HepG2 (cell line): ENCODE results near the gene MYO5B.

Experiments
- FOSL2 ChIP-seq: sonication (generic); formaldehyde crosslinking; IDR thresholded peaks from 2 replicates; pipeline ENCODE4 v1.4.0; 2020; ENCODE audit warnings: missing genetic modification reagents
- JUNB ChIP-seq: sonication (generic); formaldehyde crosslinking; IDR thresholded peaks from 2 replicates; pipeline ENCODE4 v1.8.0; 2022; ENCODE audit warnings: missing genetic modification reagents, mild to moderate bottlenecking, borderline replicate concordance
- POLR2AphosphoS5 ChIP-seq: IDR thresholded peaks from 2 replicates; pipeline ENCODE4 v1.6.1; 2012; ENCODE audit warnings: low read depth, low read length
- TOPORS ChIP-seq: sonication (generic); formaldehyde crosslinking; IDR thresholded peaks from 2 replicates; pipeline ENCODE4 v1.8.0; 2023; ENCODE audit warnings: mild to moderate bottlenecking, missing genetic modification reagents
- TF ChIP-seq, protein P1 (sequence below), 2 experiments: IDR thresholded peaks; 2 replicates each; pipeline ENCODE4 v1.6.1; 2011 to 2012; ENCODE audit warnings: low read length in 2 of 2, borderline replicate concordance in 1 of 2, low read depth in 1 of 2, mild to moderate bottlenecking in 1 of 2, moderate library complexity in 1 of 2
- TF ChIP-seq, protein P2 (sequence below): sonication (generic); formaldehyde crosslinking; IDR thresholded peaks from 2 replicates; pipeline ENCODE4 v1.4.0; 2020; ENCODE audit warnings: mild to moderate bottlenecking, missing genetic modification reagents

DNA sequence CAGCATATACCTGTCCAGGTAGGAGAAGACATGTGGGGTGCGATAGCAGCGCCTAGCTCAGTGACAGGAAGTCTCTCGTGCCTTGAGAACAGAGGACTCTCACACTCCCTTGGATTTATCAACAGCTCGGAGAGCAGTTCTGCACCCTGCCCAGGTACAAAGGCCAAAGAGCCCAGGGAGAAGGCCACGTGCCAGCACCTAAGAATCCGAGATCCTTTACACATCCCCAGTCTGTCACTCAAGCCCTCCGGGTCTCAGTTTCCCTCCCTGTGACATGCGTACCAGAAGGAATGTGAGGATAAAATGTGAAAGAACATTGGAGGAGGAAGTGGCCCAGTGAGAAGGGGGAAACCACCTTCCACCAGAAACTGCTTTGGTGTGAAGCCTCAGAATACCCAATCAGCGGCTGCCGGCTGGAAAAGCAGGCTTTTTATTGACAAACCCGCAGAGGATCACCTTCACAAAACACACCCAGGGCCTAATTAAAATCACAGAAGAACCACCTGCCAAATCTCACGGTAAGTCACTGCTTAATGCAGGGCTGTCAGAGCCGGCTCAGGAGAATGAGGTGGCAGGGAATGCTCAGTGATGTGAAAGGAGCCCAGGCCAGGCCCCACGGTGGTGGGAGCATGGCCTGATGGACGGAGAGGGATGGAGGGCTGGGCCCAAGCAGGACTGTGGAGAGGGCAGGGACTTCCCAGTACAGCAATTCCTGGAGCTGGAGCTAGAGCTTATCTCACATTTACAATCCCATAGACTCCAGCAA lies 66.3 kb downstream of the MYO5B start:
- TF ChIP-seq, protein P1, sequence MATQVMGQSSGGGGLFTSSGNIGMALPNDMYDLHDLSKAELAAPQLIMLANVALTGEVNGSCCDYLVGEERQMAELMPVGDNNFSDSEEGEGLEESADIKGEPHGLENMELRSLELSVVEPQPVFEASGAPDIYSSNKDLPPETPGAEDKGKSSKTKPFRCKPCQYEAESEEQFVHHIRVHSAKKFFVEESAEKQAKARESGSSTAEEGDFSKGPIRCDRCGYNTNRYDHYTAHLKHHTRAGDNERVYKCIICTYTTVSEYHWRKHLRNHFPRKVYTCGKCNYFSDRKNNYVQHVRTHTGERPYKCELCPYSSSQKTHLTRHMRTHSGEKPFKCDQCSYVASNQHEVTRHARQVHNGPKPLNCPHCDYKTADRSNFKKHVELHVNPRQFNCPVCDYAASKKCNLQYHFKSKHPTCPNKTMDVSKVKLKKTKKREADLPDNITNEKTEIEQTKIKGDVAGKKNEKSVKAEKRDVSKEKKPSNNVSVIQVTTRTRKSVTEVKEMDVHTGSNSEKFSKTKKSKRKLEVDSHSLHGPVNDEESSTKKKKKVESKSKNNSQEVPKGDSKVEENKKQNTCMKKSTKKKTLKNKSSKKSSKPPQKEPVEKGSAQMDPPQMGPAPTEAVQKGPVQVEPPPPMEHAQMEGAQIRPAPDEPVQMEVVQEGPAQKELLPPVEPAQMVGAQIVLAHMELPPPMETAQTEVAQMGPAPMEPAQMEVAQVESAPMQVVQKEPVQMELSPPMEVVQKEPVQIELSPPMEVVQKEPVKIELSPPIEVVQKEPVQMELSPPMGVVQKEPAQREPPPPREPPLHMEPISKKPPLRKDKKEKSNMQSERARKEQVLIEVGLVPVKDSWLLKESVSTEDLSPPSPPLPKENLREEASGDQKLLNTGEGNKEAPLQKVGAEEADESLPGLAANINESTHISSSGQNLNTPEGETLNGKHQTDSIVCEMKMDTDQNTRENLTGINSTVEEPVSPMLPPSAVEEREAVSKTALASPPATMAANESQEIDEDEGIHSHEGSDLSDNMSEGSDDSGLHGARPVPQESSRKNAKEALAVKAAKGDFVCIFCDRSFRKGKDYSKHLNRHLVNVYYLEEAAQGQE (IDR thresholded peaks at IDR 0.05; ENCODE audit: borderline replicate concordance in 1 of 2, low read depth in 1 of 2, low read length in 2 of 2): no peak
- TF ChIP-seq FOSL2 (CRISPR knock-in tag) (no peak), JUNB (no peak), TOPORS (CRISPR knock-in tag) (no peak), POLR2AphosphoS5 (no peak)
- TF ChIP-seq, protein P2, sequence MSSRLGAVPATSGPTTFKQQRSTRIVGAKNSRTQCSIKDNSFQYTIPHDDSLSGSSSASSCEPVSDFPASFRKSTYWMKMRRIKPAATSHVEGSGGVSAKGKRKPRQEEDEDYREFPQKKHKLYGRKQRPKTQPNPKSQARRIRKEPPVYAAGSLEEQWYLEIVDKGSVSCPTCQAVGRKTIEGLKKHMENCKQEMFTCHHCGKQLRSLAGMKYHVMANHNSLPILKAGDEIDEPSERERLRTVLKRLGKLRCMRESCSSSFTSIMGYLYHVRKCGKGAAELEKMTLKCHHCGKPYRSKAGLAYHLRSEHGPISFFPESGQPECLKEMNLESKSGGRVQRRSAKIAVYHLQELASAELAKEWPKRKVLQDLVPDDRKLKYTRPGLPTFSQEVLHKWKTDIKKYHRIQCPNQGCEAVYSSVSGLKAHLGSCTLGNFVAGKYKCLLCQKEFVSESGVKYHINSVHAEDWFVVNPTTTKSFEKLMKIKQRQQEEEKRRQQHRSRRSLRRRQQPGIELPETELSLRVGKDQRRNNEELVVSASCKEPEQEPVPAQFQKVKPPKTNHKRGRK (CRISPR knock-in tag): no peak
